ENCODE results near the gene AHNAK.
A peak's percentile ranks its signal among the peaks of the same experiment; 100 is the strongest.
"Not testable (repeated sequence)": the region's sequence is repeated elsewhere in the genome, so short reads cannot be mapped to it uniquely, and the experiment has no call there.

AHNAK gene

DNA sequence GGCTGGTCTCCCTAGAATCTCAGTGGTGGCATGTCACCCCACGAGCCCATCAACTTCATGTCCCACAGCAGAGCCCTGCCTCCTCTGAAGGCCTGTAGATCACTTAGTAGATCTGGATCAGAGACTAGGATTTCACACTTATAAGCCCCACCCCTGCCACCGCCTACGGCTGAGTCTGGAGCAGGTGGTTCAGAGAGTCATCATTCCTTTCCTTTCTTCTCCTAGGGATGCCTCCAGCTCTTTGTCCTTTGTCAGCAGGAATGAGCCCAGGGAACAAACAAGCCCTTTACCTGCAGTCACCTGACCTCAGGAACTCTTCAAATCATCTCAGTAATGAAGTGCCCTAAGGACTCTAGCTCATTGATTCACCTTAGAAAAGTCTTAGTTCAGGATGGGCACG lies 90.0 kb downstream of the AHNAK start:
- DNase-seq, result no peak

DNA sequence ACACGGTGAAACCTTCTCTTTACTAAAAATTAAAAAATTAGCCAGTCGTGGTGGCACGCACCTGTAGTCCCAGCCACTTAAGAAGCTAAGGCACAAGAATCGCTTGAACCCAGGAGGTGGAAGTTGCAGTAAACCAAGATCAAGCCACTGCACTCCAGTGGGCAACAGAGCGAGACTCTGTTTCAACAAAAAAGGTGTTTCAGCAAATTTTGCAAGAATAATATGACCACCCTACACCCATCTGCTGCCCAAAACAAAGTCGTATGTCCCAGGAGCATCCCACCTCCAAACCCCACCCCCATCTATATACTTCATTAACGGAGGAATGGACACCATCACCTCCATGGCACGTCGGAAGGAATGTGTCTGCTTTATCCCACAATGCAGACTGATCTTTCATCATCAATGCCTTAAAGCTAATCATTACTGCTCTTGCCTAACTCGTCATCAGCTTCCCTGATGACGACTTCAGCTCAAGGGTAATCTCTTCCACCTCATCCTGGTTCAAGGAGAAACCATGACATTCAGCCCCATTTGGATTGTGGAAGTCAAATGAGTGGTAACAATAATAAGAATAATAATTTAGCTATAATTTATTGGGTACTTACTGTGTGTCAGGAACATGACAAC lies 93.7 kb downstream of the AHNAK start:
- DNase-seq, result no peak

DNA sequence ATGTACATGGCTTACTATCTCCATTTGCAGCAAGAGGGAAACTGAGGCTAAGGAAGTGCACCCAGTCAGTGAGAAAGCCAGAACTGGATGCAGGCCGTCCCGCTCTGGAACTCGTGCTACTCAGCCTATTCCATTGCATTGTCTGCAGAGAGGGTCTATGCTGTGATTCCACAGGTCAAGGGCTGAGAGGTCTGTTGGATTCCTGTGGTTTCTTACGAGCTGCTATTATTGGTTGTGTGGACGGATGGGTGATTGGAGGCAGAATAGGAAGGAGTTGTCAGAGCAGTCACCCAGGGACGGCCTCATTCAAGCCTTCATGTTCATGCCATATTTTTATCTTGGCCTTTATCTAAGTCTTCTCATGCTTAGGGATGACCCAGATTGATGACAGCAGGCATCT lies 94.3 kb downstream of the AHNAK start:
- DNase-seq, result no peak

DNA sequence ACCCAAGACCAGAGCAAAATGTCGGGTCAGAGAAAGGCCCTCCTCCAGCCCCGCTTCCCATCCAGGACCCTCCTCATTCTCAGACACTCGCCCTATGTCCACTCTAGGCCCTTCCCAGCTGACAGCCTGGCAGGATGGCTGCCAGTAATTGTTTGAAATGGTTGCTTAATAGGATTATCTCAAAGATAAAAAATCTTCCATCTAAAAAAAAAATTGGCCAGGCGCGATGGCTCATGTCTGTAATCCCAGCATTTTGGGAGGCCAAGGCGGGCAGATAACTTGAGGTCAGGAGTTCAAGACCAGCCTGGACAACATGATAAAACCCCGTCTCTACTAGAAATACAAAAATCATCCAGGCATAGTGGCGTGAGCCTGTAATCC lies 95.4 kb downstream of the AHNAK start:
- DNase-seq, result no peak

DNA sequence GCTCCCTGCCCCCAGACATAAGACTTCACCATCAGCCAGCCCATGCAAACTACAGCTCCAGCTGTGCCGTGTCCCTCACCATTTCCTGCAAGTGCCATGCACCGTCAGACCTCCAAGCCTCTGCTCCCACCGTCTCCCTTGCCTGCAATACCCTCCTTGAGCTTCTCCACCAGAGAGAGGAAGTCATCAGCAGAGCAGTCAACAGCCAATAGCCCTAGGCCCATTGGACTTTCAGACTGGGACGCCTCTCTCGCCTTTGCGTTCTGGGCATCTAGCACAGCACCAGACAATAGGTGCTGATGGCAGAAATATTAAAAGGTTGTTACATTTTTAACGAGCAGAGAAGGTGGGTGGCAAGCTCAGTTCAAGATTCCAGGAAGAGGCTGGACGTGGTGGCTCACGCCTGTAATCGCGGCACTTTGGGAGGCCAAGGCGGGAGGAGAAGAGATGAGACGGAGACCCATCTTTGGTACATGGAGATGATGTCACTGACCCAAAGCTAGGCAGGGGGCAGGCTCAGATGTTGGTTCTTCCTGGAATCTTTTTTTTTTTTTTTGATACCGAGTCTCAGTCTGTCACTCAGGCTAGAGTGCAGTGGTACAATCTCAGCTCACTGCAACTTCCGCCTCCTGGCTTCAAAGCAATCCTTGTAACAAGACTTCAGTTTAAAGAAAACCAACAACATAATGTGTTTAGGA lies 95.9 kb downstream of the AHNAK start:
- DNase-seq, result no peak

DNA sequence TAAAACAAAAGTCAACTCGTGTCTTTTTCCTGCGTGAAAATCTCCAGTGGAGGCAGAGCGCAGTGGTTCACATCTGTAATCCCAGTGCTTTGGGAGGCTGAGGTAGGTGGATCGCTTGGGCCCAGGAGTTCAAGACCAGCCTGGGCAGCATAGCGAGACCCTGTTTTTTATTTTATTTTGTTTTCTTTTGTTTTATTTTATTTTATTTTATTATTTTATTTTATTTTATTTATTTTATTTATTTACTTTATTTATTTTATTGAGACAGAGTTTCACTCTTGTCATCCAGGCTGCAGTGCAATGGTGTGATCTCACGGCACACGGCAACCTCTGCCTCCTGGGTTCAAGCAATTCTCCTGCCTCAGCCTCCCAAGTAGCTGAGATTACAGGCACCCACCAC lies 96.7 kb downstream of the AHNAK start:
- not testable (repeated sequence) for DNase-seq

DNA sequence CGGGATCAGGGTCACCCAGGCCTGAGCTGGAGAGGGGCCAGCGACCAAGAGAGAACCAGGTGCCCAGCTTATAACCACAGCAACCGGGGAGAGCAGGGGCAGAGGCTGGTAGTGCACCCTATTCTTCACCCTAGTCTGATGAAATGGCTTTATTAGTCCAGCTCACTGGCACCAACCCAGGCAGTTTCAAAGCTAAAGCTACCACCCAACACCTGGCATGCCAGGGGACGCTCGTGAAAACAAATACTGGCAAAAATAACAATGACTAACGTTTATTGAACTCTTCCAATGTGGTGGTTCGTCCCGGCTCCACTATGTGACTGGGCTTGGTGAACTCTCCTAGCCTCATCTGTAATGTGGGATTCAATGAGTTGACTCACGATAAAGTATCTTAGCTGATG lies 97.2 kb downstream of the AHNAK start:
- DNase-seq, result no peak

DNA sequence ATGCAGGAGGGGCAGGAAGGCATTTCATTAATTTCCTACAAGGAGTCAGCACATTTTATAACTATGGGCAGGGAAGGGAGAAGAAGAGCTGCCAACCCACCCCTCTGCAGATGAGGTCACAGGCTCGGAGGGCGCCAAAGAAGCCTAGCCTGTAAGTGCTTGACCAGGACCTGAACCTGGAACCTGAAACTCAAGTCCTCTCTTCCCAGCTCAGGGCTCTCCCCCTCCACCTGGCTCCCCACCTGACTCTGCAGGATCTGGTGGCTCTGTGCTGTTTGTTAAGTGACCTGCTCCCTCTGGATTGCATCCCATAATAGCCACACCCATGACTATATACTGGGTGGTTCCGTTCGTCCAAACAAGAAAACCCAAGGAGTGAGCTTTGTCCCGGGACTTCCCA lies 100.5 kb downstream of the AHNAK start:
- no peak for DNase-seq

DNA sequence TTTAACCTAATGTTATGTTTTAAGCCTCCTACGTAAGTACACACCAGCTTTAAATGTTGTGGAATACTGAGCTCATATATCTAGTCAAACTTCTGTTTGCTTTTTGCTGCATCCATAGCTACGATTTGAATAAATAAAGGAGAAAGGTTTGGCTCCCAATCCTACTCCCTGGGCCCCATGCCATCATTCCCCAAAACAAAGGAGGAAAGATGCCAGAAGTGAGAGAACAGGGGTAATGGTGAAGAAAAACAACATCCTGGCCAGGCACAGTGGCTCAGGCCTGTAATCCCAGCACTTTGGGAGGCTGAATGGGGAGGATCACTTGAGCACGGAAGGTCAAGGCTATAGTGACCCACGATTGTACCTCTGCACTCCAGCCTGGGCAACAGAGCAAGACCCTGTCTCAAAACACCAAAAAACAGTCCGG lies 101.3 kb downstream of the AHNAK start:
- no peak for DNase-seq

DNA sequence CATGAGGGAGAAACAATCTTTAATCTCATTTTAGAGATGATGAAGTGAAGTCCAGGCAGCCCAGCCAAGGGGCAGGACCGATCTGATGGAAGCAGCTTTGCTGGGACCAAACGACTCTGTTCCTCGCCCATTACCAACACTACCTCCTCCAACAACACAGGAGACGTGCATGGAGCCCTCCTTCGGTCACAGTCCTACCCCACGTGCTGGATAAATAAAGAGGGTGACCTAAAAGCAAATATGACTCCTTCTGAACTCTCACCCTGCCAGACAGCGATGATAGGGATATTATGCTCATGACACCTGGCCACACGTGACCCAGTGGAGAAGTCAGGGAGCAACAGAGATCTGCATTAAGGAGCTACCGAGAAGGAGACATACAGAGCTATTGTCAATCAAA lies 101.8 kb downstream of the AHNAK start:
- no peak for DNase-seq

DNA sequence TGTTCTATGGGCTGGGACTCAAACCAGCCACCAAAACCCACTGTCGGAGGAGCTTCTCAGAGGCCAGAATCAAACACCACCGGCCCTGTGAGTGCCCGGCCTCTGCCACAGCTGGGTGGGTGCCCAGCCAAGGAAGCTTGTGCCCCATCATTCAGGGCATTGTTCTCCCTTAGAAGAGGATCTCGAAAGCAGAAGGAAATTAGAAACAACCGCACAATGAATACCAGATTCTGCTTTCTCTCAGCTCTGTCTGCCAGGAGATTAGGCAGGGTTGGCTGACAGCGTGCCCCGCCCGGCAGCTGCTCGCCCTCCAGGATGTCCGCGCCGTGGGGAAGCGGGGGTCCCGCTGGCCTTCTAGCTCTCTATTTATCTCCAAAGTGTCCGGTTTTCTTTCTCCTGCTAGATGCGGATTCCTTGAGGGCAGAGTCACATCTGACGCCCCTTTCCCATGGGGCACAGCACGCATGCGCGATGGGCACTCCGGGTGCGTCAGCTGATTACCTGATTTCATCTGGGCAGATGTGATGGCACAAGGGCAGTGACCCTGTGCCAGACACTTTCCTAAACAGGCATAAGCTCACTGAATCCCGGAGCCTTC lies 102.3 kb downstream of the AHNAK start:
- peak; percentile 84 for DNase-seq

DNA sequence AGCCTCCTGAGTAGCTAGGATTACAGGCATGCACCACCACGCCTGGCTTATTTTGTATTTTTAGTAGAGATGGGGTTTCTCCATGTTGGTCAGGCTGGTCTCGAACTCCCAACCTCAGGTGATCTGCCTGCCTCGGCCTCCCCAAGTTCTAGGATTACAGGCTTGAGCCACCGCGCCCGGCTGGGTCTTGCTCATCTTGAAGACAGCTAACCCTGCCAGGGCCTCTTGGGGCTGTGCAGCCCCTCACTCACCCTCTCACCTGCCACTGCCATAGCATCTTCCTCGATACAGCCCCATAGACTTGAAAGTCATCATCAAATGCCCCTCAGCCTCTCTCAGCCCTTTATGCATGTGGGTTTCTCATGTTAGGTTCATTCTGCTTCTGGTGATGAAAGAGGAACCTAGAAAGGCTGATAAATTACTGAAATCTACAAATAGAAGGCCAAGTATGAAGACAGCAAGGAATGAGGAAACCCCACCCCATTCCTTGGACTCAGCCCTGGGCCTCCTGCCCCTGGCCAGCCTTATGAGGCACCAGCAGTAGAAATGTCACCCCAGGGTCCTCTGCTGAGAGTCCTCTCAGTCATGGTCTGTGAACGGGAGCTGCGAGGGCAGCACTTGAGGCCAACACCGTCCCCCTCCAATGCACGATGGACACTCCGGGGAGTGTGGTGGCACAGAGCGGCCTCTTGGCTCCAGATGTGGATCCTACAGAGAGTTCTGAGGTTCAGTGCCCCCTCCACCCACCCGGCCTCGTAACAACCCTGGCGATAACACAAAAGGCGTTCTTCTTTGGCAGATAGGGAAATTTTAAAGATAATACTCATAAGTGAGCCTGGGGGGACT lies 103.0 kb downstream of the AHNAK start:
- no peak for DNase-seq

DNA sequence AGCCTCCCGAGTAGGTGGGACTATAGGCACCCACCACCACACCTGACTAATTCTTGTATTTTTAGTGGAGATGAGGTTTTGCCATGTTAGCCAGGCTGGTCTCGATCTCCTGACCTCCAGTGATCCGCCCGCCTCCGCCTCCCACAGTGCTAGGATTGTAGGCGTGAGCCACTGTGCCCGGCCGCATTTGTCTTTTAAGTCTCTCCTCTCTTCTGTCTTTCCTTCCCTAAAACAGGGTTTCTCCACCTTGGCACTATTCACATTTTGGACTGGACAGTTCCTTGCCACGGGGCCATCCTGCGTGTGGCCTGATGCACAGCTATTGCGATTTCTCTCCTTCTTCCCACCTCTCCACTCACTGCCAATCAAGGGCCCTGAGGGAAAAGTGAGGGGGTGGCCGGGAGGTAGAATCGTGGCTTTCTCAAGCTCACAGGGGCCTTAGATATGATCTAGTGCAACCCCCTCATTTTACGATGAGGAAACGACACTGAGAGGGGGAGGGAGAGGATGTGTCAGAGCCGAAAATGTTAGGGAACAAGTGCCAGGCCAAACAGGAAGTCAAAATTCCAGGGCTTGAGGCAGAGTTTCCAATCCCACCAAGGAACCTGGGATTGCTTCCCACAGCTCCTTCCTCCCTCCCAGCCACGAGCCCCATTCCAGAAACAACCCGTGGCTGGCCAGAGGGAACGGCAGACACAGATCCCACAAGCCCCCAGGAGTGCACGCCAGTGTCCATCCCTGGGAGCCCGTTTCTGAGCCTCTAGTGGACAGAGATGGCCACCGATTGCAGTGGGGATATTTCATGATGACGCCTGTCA lies 106.6 kb downstream of the AHNAK start:
- no peak for DNase-seq

DNA sequence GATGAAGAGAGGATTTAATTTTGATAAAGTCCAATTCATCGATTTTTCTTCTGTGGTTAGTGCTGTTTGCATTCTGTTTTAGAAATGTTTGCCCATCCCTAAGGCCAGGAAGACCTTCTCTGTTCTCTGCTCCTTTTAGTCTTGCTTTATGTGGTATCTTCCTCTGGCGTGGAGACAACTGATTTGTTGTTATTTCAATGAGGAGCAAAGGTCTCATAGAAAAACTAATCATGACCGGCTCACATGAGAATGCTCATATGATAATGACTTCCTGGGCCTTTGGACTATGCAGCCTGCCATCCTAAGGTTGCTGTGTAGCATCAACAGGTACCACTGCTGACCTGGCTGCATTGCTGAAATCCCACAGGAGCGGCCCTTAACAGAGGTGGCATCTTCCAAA lies 108.0 kb downstream of the AHNAK start:
- DNase-seq, result no peak

DNA sequence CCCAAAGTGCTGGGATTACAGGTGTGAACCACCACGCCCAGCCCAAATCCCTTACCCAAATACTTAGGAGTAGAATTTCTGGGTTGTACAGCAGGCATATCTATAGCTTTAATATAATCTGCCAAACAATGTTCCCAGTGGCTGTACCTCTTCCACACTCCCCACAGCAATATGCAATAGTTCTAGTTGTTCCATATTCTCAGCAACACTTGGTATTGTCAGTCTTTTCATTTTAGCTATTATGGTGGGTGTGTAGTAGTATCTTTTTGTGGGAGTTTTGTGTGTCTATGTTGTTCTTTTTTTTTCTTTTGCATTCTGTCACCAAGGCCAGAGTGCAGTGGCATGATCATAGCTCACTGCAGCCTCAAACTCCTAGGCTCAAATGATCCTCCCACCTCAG lies 109.0 kb downstream of the AHNAK start:
- DNase-seq, result no peak

DNA sequence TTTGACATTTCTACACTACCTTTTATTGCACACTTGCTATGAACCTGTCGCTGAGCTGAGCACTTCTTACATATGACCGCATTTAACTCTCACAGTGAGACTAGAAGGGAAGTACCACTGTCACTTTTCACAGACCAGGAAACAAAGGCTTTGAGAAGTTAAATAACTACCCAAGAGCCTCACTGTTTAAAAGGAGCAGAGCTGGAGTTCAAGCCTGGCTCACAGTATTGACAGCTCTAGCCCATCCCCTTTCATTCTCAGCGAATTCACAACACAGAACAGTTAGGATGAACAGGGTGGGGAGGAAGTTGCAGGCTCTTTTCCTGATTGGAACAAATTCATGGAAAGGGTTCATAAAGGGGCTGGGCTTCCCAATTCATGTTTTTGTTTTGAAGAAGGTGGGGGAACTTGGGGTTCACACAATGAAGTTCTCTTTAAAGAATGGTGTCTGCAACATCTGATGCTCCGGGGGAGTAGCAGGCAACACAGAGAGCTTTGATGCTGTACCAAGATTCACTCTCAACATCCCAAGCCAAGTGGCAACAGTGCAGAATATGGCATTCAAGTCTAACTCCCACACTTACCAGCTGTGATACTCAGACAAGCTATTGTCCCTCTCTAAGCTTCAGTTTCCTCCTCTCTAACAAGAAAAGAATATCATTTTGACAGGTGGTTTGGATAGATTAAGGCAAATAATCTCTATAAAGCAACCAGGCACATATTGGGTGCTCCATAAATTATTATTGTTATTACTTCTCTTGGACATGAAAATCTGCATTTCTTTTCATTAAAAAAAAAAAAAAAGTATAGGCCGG lies 110.6 kb downstream of the AHNAK start:
- peak; percentile 55 for DNase-seq

DNA sequence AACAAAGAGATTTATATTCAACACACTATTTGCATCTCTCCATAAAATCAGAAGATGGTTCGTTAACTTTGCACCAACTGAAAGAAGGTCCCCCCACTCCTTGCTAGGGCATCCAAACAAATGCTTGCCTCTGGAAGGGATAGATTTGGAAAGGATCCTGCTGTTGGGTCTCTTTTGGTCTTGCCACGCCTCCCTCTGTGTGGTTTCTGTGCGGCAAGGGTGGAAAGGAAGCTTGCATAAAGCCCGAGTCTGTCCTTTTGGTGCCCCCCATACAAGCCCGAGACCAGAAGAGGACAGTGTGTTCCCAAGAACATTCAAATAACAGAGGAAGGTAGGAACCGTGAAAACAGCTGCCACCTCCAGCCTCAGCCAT lies 112.7 kb downstream of the AHNAK start:
- peak; percentile 14 for DNase-seq

DNA sequence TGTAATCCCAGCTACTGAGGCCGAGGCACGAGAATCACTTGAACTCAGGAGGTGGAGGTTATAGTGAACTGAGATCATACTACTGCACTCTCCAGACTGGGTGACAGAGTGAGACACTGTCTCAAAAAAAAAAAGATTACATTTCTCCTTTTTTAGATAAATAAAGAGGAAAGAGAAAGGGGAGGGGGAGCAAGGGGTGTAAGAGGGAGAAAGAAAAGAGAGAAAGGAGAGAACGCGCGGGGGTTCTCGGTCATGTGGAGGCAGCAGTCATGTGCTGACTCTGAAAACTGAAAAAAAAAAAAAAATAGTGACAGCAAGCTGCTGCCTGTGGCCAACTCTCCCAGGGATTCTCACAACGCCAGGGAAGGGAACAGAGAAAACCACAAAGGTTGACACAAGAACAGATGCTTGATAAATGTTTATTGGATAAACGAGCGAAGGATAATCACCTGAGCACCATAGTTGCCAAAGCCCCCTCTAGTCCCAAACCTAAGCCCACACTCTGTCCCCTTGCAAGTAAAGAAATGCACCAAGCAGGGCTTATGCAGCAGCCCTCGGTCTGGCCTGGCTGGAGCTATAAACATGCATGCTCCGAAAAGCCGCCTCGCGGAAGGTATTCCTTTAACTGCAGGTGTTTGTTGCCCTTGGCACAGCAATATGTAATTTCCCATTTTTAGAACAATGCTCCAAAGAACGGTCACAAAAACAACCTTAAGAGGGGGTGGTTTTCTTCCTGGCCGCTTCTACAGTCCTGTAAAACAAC lies 113.3 kb downstream of the AHNAK start:
- DNase-seq, result no peak

DNA sequence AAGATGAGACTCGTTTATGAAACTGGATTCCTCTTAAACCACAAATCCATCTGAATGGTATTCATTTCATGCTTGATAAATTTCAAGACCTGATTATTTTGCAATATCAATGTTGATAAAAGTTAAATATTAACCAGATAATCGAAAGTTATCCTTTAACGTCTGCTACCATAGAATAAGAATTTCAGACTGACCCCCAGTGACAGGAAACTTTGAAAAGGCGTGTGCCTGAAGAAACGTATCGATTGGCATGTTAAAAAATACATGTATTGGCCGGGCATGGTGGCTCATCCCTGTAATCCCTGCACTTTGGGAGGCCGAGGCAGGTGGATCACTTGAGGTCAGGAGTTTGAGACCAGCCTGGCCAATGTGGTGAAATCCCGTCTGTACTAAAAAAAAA lies 113.9 kb downstream of the AHNAK start:
- no peak for DNase-seq

DNA sequence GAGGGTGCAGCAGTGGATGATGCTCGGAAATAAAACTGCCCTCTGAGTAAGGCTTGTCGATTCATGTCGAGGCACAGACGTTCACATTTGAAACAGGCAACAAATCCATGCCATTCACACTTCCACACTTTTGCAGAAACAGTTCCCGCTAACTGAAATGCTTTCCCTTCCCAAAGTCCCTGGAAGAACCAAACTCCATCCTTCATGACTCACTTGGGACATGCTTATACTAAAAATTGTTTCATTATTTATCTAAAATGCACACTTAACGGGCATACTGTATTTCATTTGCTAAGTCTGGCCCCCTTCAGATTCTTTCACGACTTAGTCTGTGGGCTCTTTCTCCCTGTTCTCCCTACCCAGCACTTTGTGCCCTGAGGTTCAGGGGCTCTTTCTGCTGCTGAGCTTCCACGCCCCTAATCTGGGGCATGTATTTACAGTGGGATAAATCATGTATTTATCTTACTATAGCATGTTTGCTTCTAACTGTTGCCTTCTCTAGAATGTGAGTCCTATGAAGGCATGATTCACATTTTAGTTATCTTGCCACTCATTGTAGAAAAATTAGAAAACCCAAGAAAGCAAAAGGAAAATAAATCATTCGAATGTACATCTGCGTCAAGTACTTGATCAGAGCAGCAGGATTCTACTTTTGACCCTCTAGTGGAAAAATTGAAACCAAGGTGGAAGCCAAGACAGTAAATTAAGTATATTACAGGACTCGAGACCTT lies 115.3 kb downstream of the AHNAK start:
- no peak for DNase-seq
